Common myeloid progenitor, CD34-positive (primary cell): ENCODE results near the gene PTGDS.

Source experiments
- CTCF ChIA-PET: fragments of 350-600 bp; sonication (Branson Sonifier 250); formaldehyde crosslinking; loops from one replicate; lab custom pipeline; 2021; ENCODE audit warnings: antibody characterized with exemption; lab: Charles Lee
- POLR2A ChIA-PET: fragments of 350-600 bp; sonication (Branson Sonifier 250); formaldehyde crosslinking; loops from one replicate; lab custom pipeline; 2021; ENCODE audit warnings: antibody characterized with exemption; lab: Charles Lee
- DNase-seq, 3 donors: peaks; one replicate each; pipeline versions ENCODE4 v3.0.0 to v3.0.0-alpha.2; 2013
- H3K27ac ChIP-seq, 2 experiments: 1 replicate in 1 of 2; 2 replicates in 1 of 2; pipeline ENCODE4 v1.7.0; 2013; ENCODE audit warnings: inconsistent platforms in 2 of 2, low read length in 2 of 2, mild to moderate bottlenecking in 2 of 2, low read depth in 1 of 2, moderate library complexity in 1 of 2; ENCODE audit not compliant: severe bottlenecking in 2 of 2, insufficient read depth in 1 of 2, poor library complexity in 1 of 2
- H3K27me3 ChIP-seq, 5 experiments: replicated peaks in 2 of 5; 1 replicate in 3 of 5; 2 replicates in 2 of 5; pipeline versions ENCODE4 v1.6.1 to v1.7.0; 2013; ENCODE audit warnings: low read length in 4 of 5, mild to moderate bottlenecking in 2 of 5, moderate library complexity in 2 of 5, inconsistent platforms in 1 of 5; ENCODE audit not compliant: insufficient read depth in 5 of 5, control insufficient read depth in 4 of 5
- H3K36me3 ChIP-seq, 4 experiments: 1 replicate in 2 of 4; 2 replicates in 2 of 4; pipeline versions ENCODE4 v1.6.1 to v1.7.0; 2013; ENCODE audit warnings: low read length in 3 of 4, control low read depth in 1 of 4, mild to moderate bottlenecking in 1 of 4; ENCODE audit not compliant: control insufficient read depth in 4 of 4, insufficient read depth in 4 of 4
- H3K4me1 ChIP-seq, 4 experiments: 1 replicate in 3 of 4; 2 replicates in 1 of 4; pipeline versions ENCODE4 v1.6.1 to v1.7.1; 2013; ENCODE audit warnings: low read length in 3 of 4, mild to moderate bottlenecking in 3 of 4, control low read depth in 1 of 4, inconsistent platforms in 1 of 4, moderate library complexity in 1 of 4; ENCODE audit not compliant: control insufficient read depth in 4 of 4, insufficient read depth in 4 of 4; ENCODE audit errors: control extremely low read depth in 1 of 4
- H3K4me3 ChIP-seq, 7 experiments: 1 replicate in 4 of 7; 2 replicates in 3 of 7; pipeline versions ENCODE4 v1.5.1 to v1.7.0; 2013; ENCODE audit warnings: mild to moderate bottlenecking in 7 of 7, low read length in 6 of 7, moderate library complexity in 6 of 7, inconsistent platforms in 2 of 7, low read depth in 2 of 7, control low read depth in 1 of 7; ENCODE audit not compliant: insufficient read depth in 4 of 7, control insufficient read depth in 1 of 7; ENCODE audit errors: extremely low read depth in 1 of 7
- H3K9me3 ChIP-seq, 5 experiments: 1 replicate in 4 of 5; 2 replicates in 1 of 5; pipeline versions ENCODE4 v1.6.1 to v1.7.1; 2013; ENCODE audit warnings: low read length in 4 of 5, mild to moderate bottlenecking in 2 of 5, inconsistent platforms in 1 of 5, low read depth in 1 of 5, moderate library complexity in 1 of 5; ENCODE audit not compliant: control insufficient read depth in 4 of 5, insufficient read depth in 2 of 5; ENCODE audit errors: control extremely low read depth in 1 of 5
- WGBS: methylation state at CpG from one replicate; pipeline ENCODE4 v1.1.5; 2013; ENCODE audit not compliant: insufficient coverage; 5-methylcytosine and 5-hydroxymethylcytosine counted together

The PTGDS gene

GRCh38 chr9:137014776-137015539 is 37.7 kb downstream of the PTGDS start:
- peaks cover 2 to 86% (median 49%) of the 10 kb centered on the region in 4 experiments for H3K36me3 ChIP-seq
- 97% methylated on average over 36 of the region's 36 CpGs for WGBS
- H3K27me3 ChIP-seq, result no peaks in the 10 kb centered on the region
- H3K4me1 ChIP-seq, result peaks cover 0 to 3% (median 0%) of the 10 kb centered on the region in 4 experiments
- H3K9me3 ChIP-seq, result no peaks in the 10 kb centered on the region
- no peak overlapping the region for H3K4me3 ChIP-seq
- H3K27ac ChIP-seq, result no peak overlapping the region
- CTCF ChIA-PET, result interaction anchor here (1.1 to 2.0 kb wide), 3 partner anchors 9 to 67 kb away, joined by 3 to 7 read pairs (median 3); no protein-coding TSS in a partner anchor
- DNase-seq, result no peak
- POLR2A ChIA-PET, result no interaction called here

- 99% methylated on average over 24 of the region's 25 CpGs for WGBS
- POLR2A ChIA-PET, result no interaction called here
- no peaks in the 10 kb centered on the region for H3K9me3 ChIP-seq
- H3K4me3 ChIP-seq, result no peak overlapping the region
- CTCF ChIA-PET, result interaction anchor here (1.1 kb wide), 1 partner anchor 67 kb away, joined by 3 read pairs; no protein-coding TSS in a partner anchor
- no peak for DNase-seq
- H3K4me1 ChIP-seq, result peaks cover 0 to 3% (median 0%) of the 10 kb centered on the region in 4 experiments
- no peaks in the 10 kb centered on the region for H3K27me3 ChIP-seq
- H3K27ac ChIP-seq, result no peak overlapping the region
- peaks cover 2 to 88% (median 50%) of the 10 kb centered on the region in 4 experiments for H3K36me3 ChIP-seq
These were observed 38.2 kb downstream of the PTGDS start for GRCh38 chr9:137015540-137015930.

- 98% methylated on average over 20 of the region's 21 CpGs for WGBS
- peaks cover 2 to 91% (median 51%) of the 10 kb centered on the region in 4 experiments for H3K36me3 ChIP-seq
- peaks cover 0 to 3% (median 0%) of the 10 kb centered on the region in 4 experiments for H3K4me1 ChIP-seq
These were observed 38.7 kb downstream of the PTGDS start for GRCh38 chr9:137015976-137016375.

GRCh38 chr9:137016436-137016835 is 39.1 kb downstream of the PTGDS start:
- Histone ChIP-seq H3K4me3 (no peak overlapping the region), H3K9me3 (no peaks in the 10 kb centered on the region), H3K27me3 (no peaks in the 10 kb centered on the region), H3K27ac (no peak overlapping the region), H3K36me3 (peaks cover 2 to 91% (median 53%) of the 10 kb centered on the region in 4 experiments), H3K4me1 (peaks cover 0 to 3% (median 0%) of the 10 kb centered on the region in 4 experiments)
- WGBS, result over 99% methylated on average over 10 of the region's 16 CpGs
- CTCF ChIA-PET, result no interaction called here
- POLR2A ChIA-PET, result no interaction called here
- no peak for DNase-seq

More at GRCh38 chr9:137015976-137016375, 38.7 kb downstream of the PTGDS start:
- ChIA-PET CTCF (no interaction called here), POLR2A (no interaction called here)
- Histone ChIP-seq H3K9me3 (no peaks in the 10 kb centered on the region), H3K27me3 (no peaks in the 10 kb centered on the region), H3K27ac (no peak overlapping the region), H3K4me3 (no peak overlapping the region)
- no peak for DNase-seq

GRCh38 chr9:137017071-137017470 is 39.8 kb downstream of the PTGDS start:
- ChIA-PET CTCF (interaction anchor here (1.1 kb wide), 1 partner anchor 18 kb away, joined by 3 read pairs; no protein-coding TSS in a partner anchor), POLR2A (no interaction called here)

GRCh38 chr9:137017791-137018497 is 40.6 kb downstream of the PTGDS start:
- Histone ChIP-seq H3K27me3 (no peaks in the 10 kb centered on the region), H3K4me1 (peaks cover 0 to 3% (median 0%) of the 10 kb centered on the region in 4 experiments), H3K27ac (no peak overlapping the region), H3K9me3 (no peaks in the 10 kb centered on the region), H3K36me3 (peaks cover 2 to 85% (median 50%) of the 10 kb centered on the region in 4 experiments), H3K4me3 (no peak overlapping the region)
- CTCF ChIA-PET, result interaction anchor here (1.1 to 1.3 kb wide), 2 partner anchors 12 to 17 kb away, joined by 3 to 6 read pairs; no protein-coding TSS in a partner anchor
- DNase-seq, result no peak
- POLR2A ChIA-PET, result no interaction called here
- WGBS, result 95% methylated on average over 31 of the region's 45 CpGs

More at GRCh38 chr9:137017071-137017470, 39.8 kb downstream of the PTGDS start:
- Histone ChIP-seq H3K36me3 (peaks cover 2 to 88% (median 52%) of the 10 kb centered on the region in 4 experiments), H3K27me3 (no peaks in the 10 kb centered on the region), H3K4me1 (peaks cover 0 to 3% (median 0%) of the 10 kb centered on the region in 4 experiments), H3K27ac (no peak overlapping the region), H3K9me3 (no peaks in the 10 kb centered on the region), H3K4me3 (no peak overlapping the region)
- WGBS, result 94% methylated on average over 28 of the region's 28 CpGs
- no peak for DNase-seq
